Endothelial cell of umbilical vein (primary cell): Measurements from ENCODE around the gene ACP4.

Experiments used
- CTCF ChIP-seq, 2 donors: IDR thresholded peaks; 1 replicate in 1 of 2; 2 replicates in 1 of 2; pipeline ENCODE4 v1.5.1; 2011; ENCODE audit warnings: low read length in 2 of 2, mild to moderate bottlenecking in 2 of 2, moderate library complexity in 2 of 2, control low read depth in 1 of 2, inconsistent platforms in 1 of 2, low read depth in 1 of 2; ENCODE audit not compliant: insufficient read depth in 1 of 2; ENCODE audit errors: extremely low read depth in 1 of 2
- EZH2 ChIP-seq: IDR thresholded peaks from 2 replicates; pipeline ENCODE4 v1.6.1; 2012; ENCODE audit warnings: borderline replicate concordance, low read depth, mild to moderate bottlenecking, moderate library complexity, low read length, inconsistent platforms; ENCODE audit not compliant: severe bottlenecking
- GATA2 ChIP-seq: IDR thresholded peaks from 2 replicates; pipeline ENCODE4 v1.7.0; 2011; ENCODE audit warnings: low read depth, mild to moderate bottlenecking, moderate library complexity, mixed read lengths, low read length; ENCODE audit not compliant: insufficient read length, insufficient read depth
- JUN ChIP-seq: IDR thresholded peaks from 2 replicates; pipeline ENCODE4 v1.6.1; 2011; ENCODE audit warnings: borderline replicate concordance, low read depth; ENCODE audit not compliant: insufficient read length, insufficient read depth
- MAX ChIP-seq: IDR thresholded peaks from 2 replicates; pipeline ENCODE4 v1.6.1; 2011; ENCODE audit not compliant: insufficient read depth, insufficient read length
- MYC ChIP-seq: IDR thresholded peaks from one replicate; pipeline ENCODE4 v1.6.1; 2011; ENCODE audit warnings: mild to moderate bottlenecking, low read depth, low read length
- POLR2A ChIP-seq: IDR thresholded peaks from 2 replicates; pipeline ENCODE4 v1.6.1; 2012; ENCODE audit warnings: low read depth, mild to moderate bottlenecking, control low read depth, low read length
- POLR2AphosphoS5 ChIP-seq: IDR thresholded peaks from 2 replicates; pipeline ENCODE4 v1.6.1; 2012; ENCODE audit warnings: low read depth, mild to moderate bottlenecking, control low read depth, low read length, moderate library complexity; ENCODE audit not compliant: insufficient read depth

GRCh38 chr19:50750010-50750409 is 40.2 kb upstream of the ACP4 start:
- no peak for TF ChIP-seq CTCF (IDR thresholded peaks at IDR 0.05; ENCODE audit: extremely low read depth in 1 of 2, insufficient read depth in 1 of 2, low read depth in 1 of 2, low read length in 2 of 2)
- TF ChIP-seq POLR2A: no peak
- TF ChIP-seq EZH2: no peak
- no peak for TF ChIP-seq POLR2AphosphoS5
- no peak for TF ChIP-seq MYC
- TF ChIP-seq GATA2: no peak
- no peak for TF ChIP-seq JUN
- TF ChIP-seq MAX: no peak
